Mesothelial cell of epicardium (in vitro differentiated cells): Measurements from ENCODE around the gene CDH26. TPM values are rescaled to one million over a fixed set of nuclear protein-coding genes. Genes with fewer than 3 reads are reported as not detected.

Experiments
- DNase-seq, 2 experiments: peaks; one replicate each; pipeline ENCODE4 v3.0.0; 2021; ENCODE audit warnings: low spot score in 2 of 2; ENCODE audit not compliant: unreplicated experiment in 2 of 2
- H3K27ac Mint-ChIP-seq: 2 replicates; pipeline ENCODE4 v1.8.0; 2021; ENCODE audit warnings: mixed read lengths
- H3K27me3 Mint-ChIP-seq: 2 replicates; pipeline ENCODE4 v1.8.0; 2021; ENCODE audit warnings: low read depth, mixed read lengths
- H3K36me3 Mint-ChIP-seq: 2 replicates; pipeline ENCODE4 v1.8.0; 2021; ENCODE audit warnings: mixed read lengths
- H3K4me1 Mint-ChIP-seq: 2 replicates; pipeline ENCODE4 v1.8.0; 2021; ENCODE audit warnings: mixed read lengths
- H3K4me3 Mint-ChIP-seq: 2 replicates; pipeline ENCODE4 v1.8.0; 2021; ENCODE audit warnings: mild to moderate bottlenecking, moderate library complexity, mixed read lengths
- H3K9me3 Mint-ChIP-seq: 2 replicates; pipeline ENCODE4 v1.8.0; 2021; ENCODE audit warnings: mixed read lengths
- CTCF ChIP-seq: fragments of 200-600 bp; sonication (generic); IDR thresholded peaks from one replicate; pipeline ENCODE4 v1.5.0; 2021; ENCODE audit warnings: antibody characterized with exemption; ENCODE audit not compliant: unreplicated experiment
- total RNA-seq: library from RNA; stranded (reverse); gene quantifications from 3 replicates; pipeline ENCODE4 v1.2.1, GENCODE V29; 2021

CDH26 gene
- total RNA-seq, 1 donor from 2014 or later = 0.49 TPM

- no peaks in the 10 kb centered on the region for H3K36me3 Mint-ChIP-seq
- no peaks in the 10 kb centered on the region for H3K9me3 Mint-ChIP-seq
- H3K4me1 Mint-ChIP-seq = no peaks in the 10 kb centered on the region
- H3K4me3 Mint-ChIP-seq = no peak overlapping the region
- peaks cover 50% of the 10 kb centered on the region for H3K27me3 Mint-ChIP-seq
- no peak for TF ChIP-seq CTCF
- no peak overlapping the region for H3K27ac Mint-ChIP-seq
- no peak for DNase-seq
These were observed 93.7 kb downstream of the CDH26 start for GRCh38 chr20:60051911-60052310.

- no peaks in the 10 kb centered on the region for H3K4me1 Mint-ChIP-seq
- DNase-seq = no peak
- no peak overlapping the region for H3K27ac Mint-ChIP-seq
- no peaks in the 10 kb centered on the region for H3K9me3 Mint-ChIP-seq
- no peaks in the 10 kb centered on the region for H3K36me3 Mint-ChIP-seq
- peaks cover 50% of the 10 kb centered on the region for H3K27me3 Mint-ChIP-seq
- H3K4me3 Mint-ChIP-seq = no peak overlapping the region
- no peak for TF ChIP-seq CTCF
These were observed 94.1 kb downstream of the CDH26 start for GRCh38 chr20:60052322-60052721.

DNA sequence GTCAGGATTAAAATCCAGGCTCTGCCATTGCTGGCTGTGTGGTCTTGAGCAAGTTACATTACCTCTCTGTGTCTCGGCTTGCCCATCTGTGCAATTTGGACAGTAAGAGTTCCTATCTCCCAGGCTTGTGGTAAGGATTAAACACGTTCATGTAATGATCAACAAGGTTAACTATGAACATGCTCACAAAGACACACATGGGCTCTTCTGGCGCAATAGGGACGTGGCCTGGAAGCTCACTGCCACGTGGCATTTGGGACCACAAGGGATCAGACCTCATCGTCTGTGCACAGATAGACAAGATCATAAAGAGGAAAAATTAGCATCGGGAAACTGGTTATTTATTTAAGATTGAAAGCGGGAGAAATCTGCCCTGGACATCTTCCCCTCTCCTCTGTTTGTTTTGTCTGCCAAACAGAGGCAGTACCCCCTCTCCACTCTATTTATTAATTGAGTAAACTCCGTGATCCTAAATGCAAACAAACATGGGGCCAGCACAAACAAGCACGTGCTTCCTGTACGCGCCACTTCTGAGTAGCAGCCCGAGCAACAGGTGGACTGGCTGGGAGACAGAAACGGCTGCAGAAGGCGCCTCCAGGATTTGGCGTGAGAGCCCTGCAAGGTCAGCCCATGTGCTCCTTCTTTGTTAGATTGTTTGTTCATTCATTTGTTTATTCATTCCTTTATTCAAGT lies 95.0 kb downstream of the CDH26 start:
- DNase-seq = no peak
- Mint-ChIP-seq H3K27ac (no peak overlapping the region), H3K9me3 (no peaks in the 10 kb centered on the region), H3K36me3 (no peaks in the 10 kb centered on the region), H3K27me3 (peaks cover 46% of the 10 kb centered on the region), H3K4me3 (no peak overlapping the region), H3K4me1 (peaks cover 6% of the 10 kb centered on the region)
- no peak for TF ChIP-seq CTCF

GRCh38 chr20:60053818-60054190 lies 95.6 kb downstream of the CDH26 start:
- Mint-ChIP-seq H3K36me3 (no peaks in the 10 kb centered on the region), H3K27ac (no peak overlapping the region), H3K9me3 (no peaks in the 10 kb centered on the region), H3K4me1 (peaks cover 11% of the 10 kb centered on the region), H3K27me3 (peaks cover 43% of the 10 kb centered on the region), H3K4me3 (no peak overlapping the region)
- no peak for TF ChIP-seq CTCF
- no peak for DNase-seq

- no peak overlapping the region for H3K27ac Mint-ChIP-seq
- no peaks in the 10 kb centered on the region for H3K36me3 Mint-ChIP-seq
- H3K27me3 Mint-ChIP-seq = peaks cover 40% of the 10 kb centered on the region
- TF ChIP-seq CTCF = no peak
- DNase-seq = no peak
- peaks cover 12% of the 10 kb centered on the region for H3K4me1 Mint-ChIP-seq
- H3K4me3 Mint-ChIP-seq = no peak overlapping the region
- H3K9me3 Mint-ChIP-seq = no peaks in the 10 kb centered on the region
These were observed 96.8 kb downstream of the CDH26 start for GRCh38 chr20:60054716-60055634.
